NCI-H524 treated with DMSO at 0.1 percent for 48 hours (cell line): ENCODE data around the gene ACSL3.

ENCODE experiments used
- DNase-seq: peaks from one replicate; lab custom pipeline; 2025; lab: John Stamatoyannopoulos, UW

The ACSL3 gene

GRCh38 chr2:222942561-222942960 is 81.7 kb downstream of the ACSL3 start:
- no peak for DNase-seq

DNA sequence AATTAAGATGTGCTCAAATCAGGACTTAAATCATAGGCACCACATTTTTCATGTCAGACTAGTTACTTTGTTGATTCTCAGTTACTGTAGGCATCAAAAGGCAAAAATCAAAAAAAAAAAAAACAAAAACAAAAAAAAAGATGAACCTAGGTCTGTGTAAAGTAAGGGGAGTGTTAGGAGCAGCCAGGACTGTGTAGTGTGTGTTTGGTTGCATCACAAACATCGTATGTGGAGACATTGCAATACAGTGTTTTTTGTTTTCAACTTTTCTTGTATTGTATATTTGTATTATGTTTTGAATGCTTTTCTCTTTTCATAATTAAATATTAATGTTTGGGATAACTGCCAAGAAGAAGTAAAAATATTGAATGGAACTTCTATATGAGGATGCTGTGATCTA is 82.1 kb downstream of the ACSL3 start:
- no peak for DNase-seq

- no peak for DNase-seq
Measured at GRCh38 chr2:222943820-222944219, 83.0 kb downstream of the ACSL3 start.

DNA sequence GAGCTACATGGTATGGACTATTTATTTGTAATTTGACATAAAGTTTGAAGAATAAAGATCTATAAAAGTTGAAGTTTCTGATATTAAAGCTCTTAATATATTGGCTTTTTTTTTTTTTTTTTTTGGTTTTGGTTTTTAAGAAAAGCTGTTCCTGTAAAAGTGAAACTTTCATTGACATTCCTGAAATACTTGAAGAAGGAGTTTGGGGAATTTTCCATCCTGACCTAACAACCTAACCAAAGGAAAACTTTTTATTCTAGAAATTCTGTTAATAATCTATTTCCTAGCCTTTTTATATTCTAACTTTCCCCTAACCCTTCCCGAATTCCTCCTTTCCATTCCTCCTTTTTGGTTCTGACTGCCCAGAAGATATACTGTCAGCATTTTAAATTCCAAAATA is 83.7 kb downstream of the ACSL3 start:
- no peak for DNase-seq

DNA sequence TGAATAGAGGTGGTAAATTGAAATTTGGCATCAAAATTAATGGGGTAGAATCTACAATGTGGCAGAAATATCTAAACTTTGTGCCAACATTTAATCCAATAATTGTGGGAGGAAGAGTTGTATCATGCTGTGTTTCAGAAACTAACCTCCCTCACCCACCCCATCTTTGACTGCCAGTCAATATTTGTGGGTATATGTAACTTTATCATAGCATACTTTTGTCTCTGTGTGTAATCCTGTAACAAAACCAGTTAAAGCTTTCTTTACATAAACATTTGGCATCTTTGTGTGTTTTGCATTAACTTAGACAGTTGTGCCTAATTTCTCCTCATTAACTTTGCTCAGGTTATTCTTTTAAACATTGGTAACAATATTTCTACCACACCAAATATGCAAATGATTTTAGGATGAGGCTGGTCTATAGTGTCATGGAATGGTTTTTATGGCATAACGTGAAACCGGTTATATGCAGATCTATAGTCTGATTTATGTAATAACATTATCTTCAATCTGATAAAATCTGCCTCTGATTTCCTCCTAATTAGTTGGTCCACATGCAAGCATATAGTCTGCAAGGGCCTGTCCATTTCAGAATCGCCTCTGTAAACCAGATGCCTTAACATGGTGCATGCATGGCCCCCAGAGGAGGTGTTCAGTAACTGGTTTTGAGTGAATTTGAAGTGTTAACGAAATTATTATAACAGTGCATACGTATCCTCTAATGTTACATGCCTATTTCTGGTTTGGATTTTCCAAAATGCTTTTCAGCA is 84.3 kb downstream of the ACSL3 start:
- DNase-seq = no peak

DNA sequence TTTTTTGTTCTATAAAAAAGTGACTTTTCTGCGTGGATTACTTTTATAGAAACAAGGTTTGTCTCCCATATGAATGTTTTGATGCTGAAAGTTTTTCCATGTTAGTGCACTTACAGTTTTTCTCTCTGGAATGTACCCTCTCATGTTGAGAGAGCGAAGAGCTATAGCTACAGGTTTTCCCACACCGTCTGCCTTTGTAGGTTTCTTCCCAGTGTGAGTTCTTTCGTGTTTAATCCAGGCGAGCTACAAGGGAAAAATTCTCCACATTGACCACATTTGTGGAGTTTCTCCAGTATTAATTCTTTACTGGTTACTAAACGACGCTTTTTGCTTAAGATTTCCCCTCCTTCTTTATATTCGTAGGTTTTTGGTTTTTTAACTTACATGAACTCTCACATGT is 85.1 kb downstream of the ACSL3 start:
- DNase-seq = no peak

DNA sequence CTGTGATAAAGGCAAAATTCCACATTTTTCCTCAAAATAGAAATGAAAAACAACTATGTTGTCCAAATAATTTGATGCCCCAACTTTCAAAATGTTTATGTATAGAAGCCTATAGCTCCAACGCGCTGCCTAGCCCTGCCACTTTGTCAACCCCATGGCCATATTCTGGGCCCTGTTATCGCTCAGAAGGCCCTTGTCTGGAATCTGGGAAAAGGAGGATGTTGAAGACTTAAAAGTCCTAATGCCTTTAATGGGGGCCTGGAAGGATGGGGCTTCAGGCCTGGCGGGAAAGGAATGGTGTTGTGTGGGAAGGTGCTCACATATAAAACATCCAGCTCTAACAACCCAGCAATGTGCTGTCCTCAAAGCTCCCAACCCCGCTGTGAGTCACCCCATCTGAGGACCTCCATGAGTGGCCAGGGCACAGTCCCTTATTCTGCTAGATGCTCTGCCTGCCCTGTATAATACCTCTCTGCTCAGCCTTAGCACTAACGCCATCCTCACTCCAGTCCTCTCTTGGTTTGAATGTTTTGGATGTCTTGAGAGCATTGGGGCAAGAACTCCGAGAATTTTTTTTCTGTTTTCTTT is 86.0 kb downstream of the ACSL3 start:
- DNase-seq = no peak

DNA sequence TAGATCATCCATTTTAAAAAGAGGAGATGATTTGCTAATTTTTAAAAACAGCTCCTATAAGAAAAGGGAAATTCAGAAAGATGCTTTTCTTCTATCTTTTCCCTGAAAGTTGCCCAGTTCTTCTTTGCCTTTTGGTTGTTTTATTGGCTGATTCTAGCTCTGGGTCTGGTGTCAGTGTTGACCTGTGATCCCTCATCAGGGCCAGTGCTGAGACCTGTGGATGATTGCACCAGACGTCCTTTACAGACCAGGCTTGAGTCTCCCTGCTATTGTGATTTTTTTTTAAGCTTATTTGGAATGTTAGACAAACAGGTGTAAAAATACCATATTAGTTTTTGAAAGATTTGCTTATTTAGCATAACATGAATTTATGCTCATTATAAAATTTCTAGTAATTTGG is 88.2 kb downstream of the ACSL3 start:
- no peak for DNase-seq

DNA sequence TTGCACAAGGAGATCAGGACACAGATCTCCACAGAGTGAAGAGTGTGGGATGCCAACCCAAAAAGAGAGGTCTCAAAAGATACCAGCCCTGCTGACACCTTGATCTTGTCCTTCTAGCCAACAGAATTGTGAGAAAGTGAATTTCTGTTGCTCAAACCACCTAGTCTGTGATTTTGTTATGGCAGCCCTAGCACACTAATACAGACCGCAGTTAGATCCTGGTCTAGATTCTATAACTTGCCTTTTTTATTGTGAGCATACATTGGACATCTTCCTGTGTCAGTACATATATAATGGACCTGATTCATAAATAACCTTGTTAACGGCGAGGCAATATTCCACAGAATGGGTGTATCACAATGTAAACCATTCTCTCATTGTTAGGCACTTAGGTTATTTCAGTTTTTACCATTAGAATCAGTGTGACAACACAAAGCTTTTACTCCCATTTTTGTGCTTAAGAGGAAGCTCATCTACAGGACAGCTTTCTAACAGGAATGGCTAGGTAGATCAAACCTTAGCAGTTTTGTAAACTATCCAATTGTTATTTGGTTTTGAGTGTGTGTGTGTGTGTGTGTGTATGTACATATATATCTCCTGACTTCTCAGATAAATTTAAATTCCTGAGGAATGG is 89.0 kb downstream of the ACSL3 start:
- no peak for DNase-seq

DNA sequence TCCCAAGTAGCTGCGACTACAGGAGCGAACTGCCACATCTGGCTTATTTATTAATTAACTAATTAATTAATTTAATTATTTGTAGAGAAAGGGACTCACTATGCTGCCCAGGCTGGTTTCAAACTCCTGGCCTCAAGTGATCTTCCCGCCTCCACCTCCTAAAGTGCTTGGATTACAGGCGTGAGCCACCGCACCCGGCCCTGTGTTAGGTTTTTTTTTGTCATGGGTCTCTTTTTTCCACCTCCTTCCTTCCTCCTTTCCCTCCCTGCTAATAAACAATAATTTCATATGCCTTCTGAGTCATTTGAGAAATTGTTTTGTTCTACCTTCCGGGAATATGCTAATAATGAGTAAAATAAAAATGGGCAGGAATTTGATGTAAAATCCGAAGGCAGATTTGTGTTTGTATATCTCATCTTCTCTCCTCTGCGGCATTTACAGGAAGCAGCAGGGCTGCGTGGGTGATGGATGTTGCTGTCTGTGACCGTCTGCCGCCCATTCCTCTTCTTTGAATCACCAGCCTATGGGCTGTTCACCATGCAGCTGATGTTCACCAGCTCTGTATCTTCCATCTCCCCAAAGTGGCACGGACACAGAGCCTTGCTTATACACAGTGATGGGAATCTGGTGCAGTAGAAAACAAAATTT is 89.9 kb downstream of the ACSL3 start:
- no peak for DNase-seq

GRCh38 chr2:222952204-222952603 is 91.4 kb downstream of the ACSL3 start:
- DNase-seq = no peak

- no peak for DNase-seq
Measured at GRCh38 chr2:222955008-222955407, 94.2 kb downstream of the ACSL3 start.

GRCh38 chr2:222959358-222959757 is 98.5 kb downstream of the ACSL3 start:
- no peak for DNase-seq

GRCh38 chr2:222960126-222960525 is 99.3 kb downstream of the ACSL3 start:
- DNase-seq = no peak

DNA sequence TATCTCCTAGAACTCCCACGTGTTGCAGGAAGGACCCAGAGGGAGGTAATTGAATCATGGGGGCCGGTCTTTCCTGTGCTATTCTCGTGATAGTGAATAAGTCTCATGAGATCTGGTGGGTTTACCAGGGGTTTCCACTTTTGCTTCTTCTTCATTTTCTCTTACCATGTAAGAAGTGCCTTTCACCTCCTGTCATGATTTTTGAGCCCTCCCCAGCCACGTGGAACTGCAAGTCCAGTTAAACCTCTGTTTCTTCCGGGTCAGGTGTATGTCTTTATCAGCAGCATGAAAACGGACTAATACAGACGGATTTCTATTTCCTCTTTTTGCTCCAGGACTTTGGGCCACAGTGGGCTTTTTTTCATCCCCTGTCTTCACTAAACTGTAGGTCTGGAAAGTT is 102.8 kb downstream of the ACSL3 start:
- DNase-seq = no peak

GRCh38 chr2:222964376-222965031 is 103.7 kb downstream of the ACSL3 start:
- DNase-seq = no peak

DNA sequence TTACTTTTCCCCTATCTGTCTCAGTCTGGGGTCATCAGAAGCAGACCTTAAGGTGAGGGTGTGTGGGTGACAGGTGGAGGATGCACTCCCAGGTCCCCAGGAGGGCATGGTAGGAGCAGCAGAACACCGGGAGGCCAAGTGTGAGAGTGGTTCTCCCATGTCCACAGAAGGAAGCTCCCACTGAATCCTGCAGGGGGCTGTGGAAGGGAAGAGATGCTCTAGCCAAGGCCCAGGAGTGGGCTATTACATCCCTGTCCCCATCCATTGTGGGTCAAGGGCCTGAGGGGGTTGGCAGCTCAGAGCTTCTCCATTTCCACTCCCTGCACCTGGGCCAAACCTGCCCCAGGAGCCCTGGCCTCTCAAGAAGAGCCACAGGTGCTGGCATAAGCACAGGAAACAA is 104.7 kb downstream of the ACSL3 start:
- no peak for DNase-seq

DNA sequence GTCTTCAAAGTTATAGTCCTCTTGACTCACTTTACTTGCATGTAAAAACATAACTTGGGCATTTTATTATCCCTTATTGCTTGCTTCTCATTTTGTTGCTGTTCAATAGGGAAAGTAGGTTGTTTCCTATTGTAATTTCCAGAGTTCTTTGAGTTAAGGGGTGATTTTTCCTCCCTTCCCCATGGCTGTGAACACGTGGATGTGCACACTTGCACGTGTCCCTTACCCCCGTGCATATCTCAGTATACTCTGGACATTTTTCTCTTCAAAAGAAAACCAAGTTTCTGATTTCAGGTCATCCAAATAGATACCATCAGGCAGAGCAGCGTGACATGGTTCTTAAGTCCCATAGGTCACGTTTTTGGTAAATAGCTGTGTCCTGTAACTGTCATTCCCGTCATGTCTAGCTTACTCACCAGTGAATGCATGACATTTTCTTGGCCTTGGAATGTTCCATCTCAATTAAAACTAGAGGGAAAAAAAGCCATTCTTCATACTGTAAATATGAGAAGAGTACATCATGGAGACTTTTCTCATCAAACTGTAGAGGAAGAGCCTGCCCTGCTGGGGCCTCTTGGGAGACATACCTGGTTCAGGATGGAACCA is 107.8 kb downstream of the ACSL3 start:
- DNase-seq = no peak

GRCh38 chr2:222969491-222969890 is 108.7 kb downstream of the ACSL3 start:
- DNase-seq = no peak

GRCh38 chr2:222972420-222972819 is 111.6 kb downstream of the ACSL3 start:
- DNase-seq = no peak

DNA sequence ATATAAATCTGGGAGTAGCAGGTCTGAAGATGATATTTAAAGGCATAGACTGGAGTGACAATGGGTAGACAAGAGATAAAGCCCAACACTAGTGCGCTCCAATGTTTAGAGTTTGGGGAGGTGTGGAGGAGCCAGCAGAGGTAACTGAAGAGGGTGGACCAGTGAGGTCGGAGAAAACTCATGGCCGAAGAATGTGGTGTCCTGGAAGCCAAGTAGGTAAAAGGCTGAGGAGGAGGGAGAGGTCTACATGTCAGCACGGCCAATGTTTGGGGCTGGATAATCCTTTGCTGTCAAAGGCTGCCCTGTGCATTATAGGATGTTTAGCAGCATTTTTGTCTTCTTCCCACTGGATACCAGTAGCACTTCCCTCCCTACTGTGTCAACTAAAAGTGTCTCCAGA is 112.4 kb downstream of the ACSL3 start:
- DNase-seq = no peak

- no peak for DNase-seq
Measured at GRCh38 chr2:222973733-222974132, 112.9 kb downstream of the ACSL3 start.
